Kidney epithelial cell (primary cell): Measurements from ENCODE around the gene CYTH1. TPM values are rescaled to one million over a fixed set of nuclear protein-coding genes. Genes with fewer than 3 reads are reported as not detected.

ENCODE experiments used
- DNase-seq: peaks from one replicate; pipeline ENCODE4 v3.0.0-alpha.2; 2010; ENCODE audit warnings: low read depth
- H3K27me3 ChIP-seq: 2 replicates; pipeline ENCODE4 v1.6.0; 2011; ENCODE audit warnings: low read length; ENCODE audit not compliant: control insufficient read depth, insufficient read depth
- H3K36me3 ChIP-seq: 2 replicates; pipeline ENCODE4 v1.5.1; 2011; ENCODE audit warnings: low read length; ENCODE audit not compliant: control insufficient read depth, insufficient read depth
- H3K4me3 ChIP-seq: 2 replicates; pipeline ENCODE4 v1.5.1; 2011; ENCODE audit warnings: low read depth, mild to moderate bottlenecking, control low read depth, low read length
- total RNA-seq: library from RNA; depleted of rRNA; stranded (reverse); fragments of >200 nt; gene quantifications from 2 replicates; pipeline ENCODE4 v1.2.3, GENCODE V29; 2015
- TF ChIP-seq, protein P1 (sequence below): IDR thresholded peaks from 2 replicates; pipeline ENCODE4 v1.5.1; 2011; ENCODE audit warnings: mild to moderate bottlenecking, moderate library complexity, low read length, control low read depth, inconsistent platforms; ENCODE audit not compliant: insufficient read depth, poor library complexity, severe bottlenecking

Gene CYTH1
- total RNA-seq, 1 donor from 2014 or later = 34.1 TPM

DNA sequence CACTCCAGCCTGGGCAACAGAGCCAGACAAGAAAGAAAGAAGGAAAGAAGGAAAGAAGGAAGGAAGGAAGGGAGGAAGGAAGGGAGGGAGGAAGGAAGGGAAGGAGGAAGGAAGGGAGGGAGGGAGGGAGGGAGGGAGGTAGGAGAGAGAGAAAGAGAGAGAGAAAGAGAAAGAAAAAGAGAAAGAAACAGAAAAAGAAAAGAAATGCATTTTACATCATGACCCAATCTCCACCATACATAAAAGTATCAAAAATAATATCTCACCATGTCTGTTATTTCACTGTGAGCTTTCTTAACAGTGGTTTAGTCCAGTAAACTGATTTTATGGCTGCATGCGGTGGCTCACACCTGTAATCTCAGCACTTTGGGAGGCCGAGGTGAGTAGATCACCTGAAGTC, 70.0 kb downstream of the CYTH1 start:
- Histone ChIP-seq H3K36me3 (peaks cover 1% of the 10 kb centered on the region), H3K27me3 (no peaks in the 10 kb centered on the region)

DNA sequence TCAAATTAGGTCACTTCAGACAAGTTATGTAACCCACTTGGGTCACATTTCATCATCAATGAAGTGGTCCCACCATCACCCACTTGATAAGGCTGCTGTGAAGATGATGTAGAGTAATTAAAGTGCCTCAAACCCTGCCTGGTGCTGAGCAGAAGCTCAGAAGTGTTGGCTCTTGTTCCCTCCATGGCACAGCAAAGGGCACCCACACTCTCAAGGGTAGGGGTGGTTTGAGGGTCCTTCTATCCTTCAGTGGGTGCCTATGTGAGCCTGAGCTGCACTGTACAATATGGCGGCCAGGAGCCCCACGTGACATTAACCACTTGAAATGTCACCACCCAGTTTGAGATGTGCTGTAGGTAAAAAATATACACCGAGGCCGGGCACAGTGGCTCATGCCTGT, 71.5 kb downstream of the CYTH1 start:
- no peaks in the 10 kb centered on the region for H3K27me3 ChIP-seq
- H3K36me3 ChIP-seq = peaks cover 1% of the 10 kb centered on the region
- no peak overlapping the region for H3K4me3 ChIP-seq
- TF ChIP-seq, protein P1, sequence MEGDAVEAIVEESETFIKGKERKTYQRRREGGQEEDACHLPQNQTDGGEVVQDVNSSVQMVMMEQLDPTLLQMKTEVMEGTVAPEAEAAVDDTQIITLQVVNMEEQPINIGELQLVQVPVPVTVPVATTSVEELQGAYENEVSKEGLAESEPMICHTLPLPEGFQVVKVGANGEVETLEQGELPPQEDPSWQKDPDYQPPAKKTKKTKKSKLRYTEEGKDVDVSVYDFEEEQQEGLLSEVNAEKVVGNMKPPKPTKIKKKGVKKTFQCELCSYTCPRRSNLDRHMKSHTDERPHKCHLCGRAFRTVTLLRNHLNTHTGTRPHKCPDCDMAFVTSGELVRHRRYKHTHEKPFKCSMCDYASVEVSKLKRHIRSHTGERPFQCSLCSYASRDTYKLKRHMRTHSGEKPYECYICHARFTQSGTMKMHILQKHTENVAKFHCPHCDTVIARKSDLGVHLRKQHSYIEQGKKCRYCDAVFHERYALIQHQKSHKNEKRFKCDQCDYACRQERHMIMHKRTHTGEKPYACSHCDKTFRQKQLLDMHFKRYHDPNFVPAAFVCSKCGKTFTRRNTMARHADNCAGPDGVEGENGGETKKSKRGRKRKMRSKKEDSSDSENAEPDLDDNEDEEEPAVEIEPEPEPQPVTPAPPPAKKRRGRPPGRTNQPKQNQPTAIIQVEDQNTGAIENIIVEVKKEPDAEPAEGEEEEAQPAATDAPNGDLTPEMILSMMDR = no peak
- no peak for DNase-seq

More for the DNA sequence above, 70.0 kb downstream of the CYTH1 start:
- no peak for DNase-seq
- TF ChIP-seq, protein P1 = no peak
- H3K4me3 ChIP-seq = no peak overlapping the region

DNA sequence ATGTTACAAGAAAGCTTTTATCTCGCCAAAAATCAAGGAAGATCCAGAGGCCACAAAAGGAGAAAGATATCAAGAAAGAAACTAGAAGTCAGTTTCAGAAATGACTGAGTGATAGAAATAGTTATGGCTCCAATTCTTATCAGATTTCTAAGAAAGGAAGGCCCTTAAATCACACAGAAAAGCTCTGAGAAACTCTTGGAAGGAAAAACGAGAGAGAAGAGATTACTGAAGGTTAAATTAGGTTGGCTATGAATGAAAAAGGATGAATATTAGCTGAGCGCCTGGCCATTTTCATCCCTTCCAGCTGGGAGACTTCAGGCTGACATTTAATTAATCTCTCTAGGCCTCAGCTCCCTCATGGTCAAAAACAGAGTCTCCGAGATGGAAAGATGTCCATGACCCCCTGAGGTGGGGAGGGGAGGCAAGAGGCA, 72.3 kb downstream of the CYTH1 start:
- DNase-seq = no peak
- Histone ChIP-seq H3K36me3 (peaks cover 1% of the 10 kb centered on the region), H3K4me3 (no peak overlapping the region), H3K27me3 (no peaks in the 10 kb centered on the region)
- TF ChIP-seq, protein P1 = no peak

DNA sequence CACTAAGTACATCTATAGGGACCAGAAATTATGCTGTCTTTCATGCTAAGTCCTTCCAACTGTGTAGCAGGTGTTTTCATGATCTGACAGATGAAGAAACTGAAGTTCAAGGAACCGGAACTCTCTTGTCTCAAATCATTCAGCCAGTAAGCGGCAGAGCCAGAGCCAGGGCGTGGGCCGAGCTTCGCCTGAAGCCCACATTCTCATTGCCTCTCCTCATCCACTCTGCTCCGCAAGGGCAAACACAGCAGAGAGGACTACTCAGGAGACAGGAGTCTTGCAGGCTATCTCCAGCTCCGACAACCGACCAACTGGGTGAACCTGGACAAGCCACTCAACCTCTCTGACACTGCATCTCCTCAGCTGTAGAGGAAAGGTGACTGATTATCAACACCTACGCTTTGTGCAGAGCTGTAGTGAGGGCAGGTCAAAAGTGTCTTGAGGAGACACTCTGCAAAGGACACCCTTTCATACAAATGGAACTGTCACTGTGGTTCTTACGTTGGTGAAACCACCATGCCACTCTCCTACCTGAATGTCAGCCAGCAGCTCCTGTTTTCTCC, 72.9 kb downstream of the CYTH1 start:
- no peak for DNase-seq
- TF ChIP-seq, protein P1 = no peak
- Histone ChIP-seq H3K36me3 (peaks cover 1% of the 10 kb centered on the region), H3K4me3 (no peak overlapping the region), H3K27me3 (no peaks in the 10 kb centered on the region)

DNA sequence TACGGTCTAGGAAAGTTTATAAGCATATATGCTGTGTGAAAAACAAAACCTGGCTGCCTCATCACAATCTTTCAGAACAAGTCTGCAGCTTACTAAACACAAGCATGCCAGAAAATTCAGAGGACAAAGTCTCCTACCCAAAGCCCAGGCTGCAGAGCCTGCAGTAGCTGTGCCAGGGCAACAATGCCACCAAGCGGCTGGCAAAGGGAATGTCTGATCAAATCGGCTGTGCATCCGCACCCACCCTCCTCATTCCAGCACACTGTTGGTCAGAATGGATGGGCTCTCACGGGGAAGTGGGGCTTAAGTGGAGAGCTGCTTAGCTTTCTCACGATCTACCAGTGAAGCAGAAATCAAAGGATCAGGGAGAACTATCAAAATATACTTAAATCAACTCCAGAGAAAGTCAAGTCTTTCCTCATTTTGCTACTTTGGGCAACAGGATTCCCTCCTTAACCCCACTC, 73.5 kb downstream of the CYTH1 start:
- TF ChIP-seq, protein P1 = peak; percentile 94
- peak; percentile 56 for DNase-seq
- H3K4me3 ChIP-seq = no peak overlapping the region

DNA sequence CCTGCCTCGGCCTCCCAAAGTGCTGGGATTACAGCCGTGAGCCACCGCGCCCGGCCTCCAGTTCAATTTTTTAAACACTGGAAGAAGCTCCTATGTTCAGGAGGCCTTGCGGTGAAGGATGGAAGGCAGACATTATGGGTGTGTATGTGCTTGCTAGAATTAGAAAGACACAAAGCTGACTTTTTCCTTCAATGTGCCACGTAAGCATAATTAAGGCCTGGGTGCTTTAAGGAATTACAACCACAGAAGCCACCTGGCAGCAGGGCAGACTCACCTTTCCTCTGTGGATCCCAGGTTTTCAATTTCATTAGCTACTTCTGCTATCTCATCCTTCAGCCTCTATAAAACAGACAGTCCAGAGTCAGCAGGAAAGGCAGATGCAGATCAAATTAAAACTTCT, 74.2 kb downstream of the CYTH1 start:
- peaks cover 1% of the 10 kb centered on the region for H3K36me3 ChIP-seq
- DNase-seq = no peak
- TF ChIP-seq, protein P1 = no peak
- H3K4me3 ChIP-seq = no peak overlapping the region
- H3K27me3 ChIP-seq = no peaks in the 10 kb centered on the region

More for the DNA sequence above, 73.5 kb downstream of the CYTH1 start:
- Histone ChIP-seq H3K27me3 (no peaks in the 10 kb centered on the region), H3K36me3 (peaks cover 1% of the 10 kb centered on the region)
